ENCODE data around the gene HSD3B1.

DNA sequence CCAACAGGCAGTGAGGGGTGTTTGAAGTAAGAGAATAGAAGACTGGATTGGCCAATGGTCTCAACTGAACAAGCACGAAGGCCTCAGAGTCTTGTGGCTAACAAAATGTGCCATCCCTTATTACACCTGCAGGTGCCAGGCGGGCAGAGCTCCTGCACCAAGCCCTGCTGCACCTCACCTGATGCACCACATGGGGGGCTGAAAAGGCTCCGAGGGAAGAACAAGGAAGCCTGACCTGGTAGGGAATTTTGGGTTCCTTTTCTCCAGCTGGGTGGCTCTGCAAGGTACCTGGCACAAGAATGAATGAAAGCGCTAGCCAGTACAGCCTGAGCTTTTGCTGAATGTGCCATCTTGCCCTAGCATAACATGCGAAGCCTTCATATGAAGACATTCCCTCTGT is 9.7 kb downstream of the HSD3B1 start:
- TF ChIP-seq, protein P1, sequence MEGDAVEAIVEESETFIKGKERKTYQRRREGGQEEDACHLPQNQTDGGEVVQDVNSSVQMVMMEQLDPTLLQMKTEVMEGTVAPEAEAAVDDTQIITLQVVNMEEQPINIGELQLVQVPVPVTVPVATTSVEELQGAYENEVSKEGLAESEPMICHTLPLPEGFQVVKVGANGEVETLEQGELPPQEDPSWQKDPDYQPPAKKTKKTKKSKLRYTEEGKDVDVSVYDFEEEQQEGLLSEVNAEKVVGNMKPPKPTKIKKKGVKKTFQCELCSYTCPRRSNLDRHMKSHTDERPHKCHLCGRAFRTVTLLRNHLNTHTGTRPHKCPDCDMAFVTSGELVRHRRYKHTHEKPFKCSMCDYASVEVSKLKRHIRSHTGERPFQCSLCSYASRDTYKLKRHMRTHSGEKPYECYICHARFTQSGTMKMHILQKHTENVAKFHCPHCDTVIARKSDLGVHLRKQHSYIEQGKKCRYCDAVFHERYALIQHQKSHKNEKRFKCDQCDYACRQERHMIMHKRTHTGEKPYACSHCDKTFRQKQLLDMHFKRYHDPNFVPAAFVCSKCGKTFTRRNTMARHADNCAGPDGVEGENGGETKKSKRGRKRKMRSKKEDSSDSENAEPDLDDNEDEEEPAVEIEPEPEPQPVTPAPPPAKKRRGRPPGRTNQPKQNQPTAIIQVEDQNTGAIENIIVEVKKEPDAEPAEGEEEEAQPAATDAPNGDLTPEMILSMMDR (IDR thresholded peaks at IDR 0.05) = no peak
- no peak for TF ChIP-seq POLR2A (IDR thresholded peaks at IDR 0.05)
